Fibroblast of lung (primary cell): ENCODE measurements around the gene FRMPD2. TPM values are rescaled to one million over a fixed set of nuclear protein-coding genes. Genes with fewer than 3 reads are reported as not detected.

Experiments used
- DNase-seq, 2 donors: peaks; one replicate each; pipeline versions ENCODE4 v3.0.0 to v3.0.0-alpha.2; 2010; ENCODE audit warnings: low read depth in 2 of 2
- H2AFZ ChIP-seq: 2 replicates; pipeline ENCODE4 v1.5.1; 2012; ENCODE audit warnings: low read length, control low read depth, inconsistent platforms
- H3K27ac ChIP-seq: 2 replicates; pipeline ENCODE4 v1.5.1; 2011; ENCODE audit warnings: low read length, control low read depth; ENCODE audit not compliant: insufficient read depth
- H3K27me3 ChIP-seq: 2 replicates; pipeline ENCODE4 v1.5.1; 2011; ENCODE audit warnings: mild to moderate bottlenecking, low read length; ENCODE audit not compliant: control insufficient read depth, insufficient read depth
- H3K36me3 ChIP-seq: 2 replicates; pipeline ENCODE4 v1.5.1; 2011; ENCODE audit warnings: low read length; ENCODE audit not compliant: control insufficient read depth, insufficient read depth
- H3K4me1 ChIP-seq: 2 replicates; pipeline ENCODE4 v1.5.1; 2011; ENCODE audit warnings: low read length; ENCODE audit not compliant: control insufficient read depth, insufficient read depth; ENCODE audit errors: extremely low read depth
- H3K4me2 ChIP-seq: 2 replicates; pipeline ENCODE4 v1.5.1; 2011; ENCODE audit warnings: low read length, control low read depth; ENCODE audit not compliant: insufficient read depth; ENCODE audit errors: extremely low read depth
- H3K4me3 ChIP-seq, 4 experiments: fragments of 200-600 bp in 1 of 4; sonication (generic) in 1 of 4; replicated peaks in 1 of 4; 2 replicates each; pipeline ENCODE4 v1.5.1; 2011 to 2016; ENCODE audit warnings: low read length in 4 of 4, low read depth in 3 of 4, mild to moderate bottlenecking in 3 of 4, control low read depth in 2 of 4, inconsistent platforms in 1 of 4, mixed read lengths in 1 of 4; ENCODE audit not compliant: insufficient read depth in 1 of 4; ENCODE audit errors: control extremely low read depth in 1 of 4
- H3K79me2 ChIP-seq: 2 replicates; pipeline ENCODE4 v1.5.1; 2012; ENCODE audit warnings: mild to moderate bottlenecking, low read length, inconsistent platforms; ENCODE audit not compliant: control insufficient read depth, insufficient read depth
- H3K9ac ChIP-seq: 2 replicates; pipeline ENCODE4 v1.5.1; 2011; ENCODE audit warnings: mild to moderate bottlenecking, low read length, control low read depth; ENCODE audit not compliant: insufficient read depth
- H3K9me3 ChIP-seq: 2 replicates; pipeline ENCODE4 v1.5.1; 2012; ENCODE audit warnings: low read depth, low read length; ENCODE audit not compliant: control insufficient read depth, insufficient read depth
- H4K20me1 ChIP-seq: 2 replicates; pipeline ENCODE4 v1.5.1; 2011; ENCODE audit warnings: low read length; ENCODE audit not compliant: control insufficient read depth, insufficient read depth; ENCODE audit errors: extremely low read depth
- CTCF ChIP-seq, 2 donors: IDR thresholded peaks in 1 of 2; conservative IDR thresholded peaks in 1 of 2; 1 replicate in 1 of 2; 2 replicates in 1 of 2; pipeline ENCODE4 v1.5.1; 2011 to 2012; ENCODE audit warnings: low read length in 2 of 2, control low read depth in 1 of 2, inconsistent platforms in 1 of 2, low read depth in 1 of 2, mild to moderate bottlenecking in 1 of 2
- EZH2 ChIP-seq: IDR thresholded peaks from 2 replicates; pipeline ENCODE4 v1.5.1; 2012; ENCODE audit warnings: low read length, control low read depth, mild to moderate bottlenecking; ENCODE audit errors: missing control alignments
- polyA plus RNA-seq, 2 donors: library from polyadenylated mRNA; depleted of rRNA in 1 of 2; stranded (reverse) in 1 of 2; unstranded in 1 of 2; fragments of >200 nt; gene quantifications; 2 replicates each; pipeline ENCODE4 v1.2.1, GENCODE V29; 2011 to 2012; ENCODE audit warnings: missing spikeins in 1 of 2
- total RNA-seq: library from RNA; depleted of rRNA; stranded (reverse); fragments of >200 nt; gene quantifications from 2 replicates; pipeline ENCODE4 v1.2.1, GENCODE V29; 2014

FRMPD2 gene
- total and polyA plus RNA-seq, 2 donors (not counting 1 experiment from before 2014, with no cell fraction given), result 0.16 TPM; not detected in 1

- Histone ChIP-seq H3K9me3 (no peaks in the 10 kb centered on the region), H3K9ac (no peak overlapping the region), H3K4me3 (no peak overlapping the region), H3K4me1 (no peaks in the 10 kb centered on the region), H4K20me1 (peaks cover 2% of the 10 kb centered on the region), H3K27me3 (no peaks in the 10 kb centered on the region), H3K4me2 (no peak overlapping the region), H3K27ac (no peak overlapping the region), H3K36me3 (no peaks in the 10 kb centered on the region), H2AFZ (no peak overlapping the region), H3K79me2 (no peaks in the 10 kb centered on the region)
- DNase-seq, result no peak
- no peak for TF ChIP-seq CTCF (conservative IDR thresholded peaks at IDR 0.05 in 1 of 2, IDR thresholded peaks at IDR 0.05 in 1 of 2; ENCODE audit: low read depth in 1 of 2, low read length in 2 of 2)
- TF ChIP-seq EZH2, result no peak
Measured at GRCh38 chr10:48216744-48217143, 57.8 kb downstream of the FRMPD2 start.

- Histone ChIP-seq H4K20me1 (peaks cover 2% of the 10 kb centered on the region), H3K79me2 (no peaks in the 10 kb centered on the region), H2AFZ (no peak overlapping the region), H3K36me3 (no peaks in the 10 kb centered on the region), H3K27me3 (no peaks in the 10 kb centered on the region), H3K9ac (no peak overlapping the region), H3K4me2 (no peak overlapping the region), H3K4me1 (no peaks in the 10 kb centered on the region), H3K9me3 (no peaks in the 10 kb centered on the region), H3K4me3 (no peak overlapping the region), H3K27ac (no peak overlapping the region)
- no peak for TF ChIP-seq EZH2
- no peak for DNase-seq
Measured at GRCh38 chr10:48216204-48216505, 58.3 kb downstream of the FRMPD2 start.

- Histone ChIP-seq H2AFZ (no peak overlapping the region), H4K20me1 (peaks cover 2% of the 10 kb centered on the region), H3K4me1 (no peaks in the 10 kb centered on the region), H3K36me3 (no peaks in the 10 kb centered on the region), H3K27me3 (no peaks in the 10 kb centered on the region), H3K9me3 (no peaks in the 10 kb centered on the region), H3K4me3 (no peak overlapping the region), H3K27ac (no peak overlapping the region), H3K9ac (no peak overlapping the region), H3K4me2 (no peak overlapping the region), H3K79me2 (no peaks in the 10 kb centered on the region)
- peak; percentile 17 to 30 for DNase-seq
- TF ChIP-seq CTCF (conservative IDR thresholded peaks at IDR 0.05 in 1 of 2, IDR thresholded peaks at IDR 0.05 in 1 of 2; ENCODE audit: low read depth in 1 of 2, low read length in 2 of 2), result peak; percentile 57 to 82
- TF ChIP-seq EZH2, result no peak
Measured at GRCh38 chr10:48215486-48216203, 58.9 kb downstream of the FRMPD2 start.
